ENCODE results near the gene POLR3GL. TPM values are rescaled to one million over a fixed set of nuclear protein-coding genes. Genes with fewer than 3 reads are reported as not detected.

The POLR3GL gene
- total RNA-seq, 2 experiments from 2014 or later: 27.3 to 30.9 TPM

DNA sequence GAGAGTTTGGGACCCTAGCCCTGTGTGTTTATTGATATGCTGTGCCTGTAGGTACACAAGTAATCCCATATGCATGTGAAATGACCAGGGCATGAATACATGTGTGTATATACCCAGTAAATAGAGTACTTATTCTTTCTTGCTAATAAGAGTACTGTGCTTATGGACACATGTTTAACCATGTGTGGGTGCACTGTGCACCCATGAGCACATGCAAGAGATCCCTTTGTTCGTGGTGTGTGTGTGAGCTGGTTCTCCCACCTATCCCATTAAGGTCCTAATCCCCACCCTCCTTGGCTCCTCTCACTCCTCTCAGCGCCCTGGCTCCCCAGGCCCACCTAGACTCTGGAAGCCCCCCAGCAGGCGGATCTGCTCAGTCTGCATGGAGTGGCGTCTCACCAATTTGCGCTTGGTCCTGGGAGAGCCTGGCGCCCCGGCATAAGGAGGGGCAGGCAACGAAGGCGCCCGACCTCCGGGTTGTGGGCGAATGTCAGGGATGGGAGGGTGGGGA lies 4.5 kb upstream of the POLR3GL start:
- DNase-seq: no peak
- H3K27ac Mint-ChIP-seq: no peak overlapping the region
- ChIA-PET CTCF (no interaction called here), POLR2A (interaction anchor here (0.8 to 6.2 kb wide), 2 partner anchors 33 to 132 kb away, joined by 4 to 62 read pairs; partner anchors contain the start of gene RBM8A)
- intact Hi-C loops (cut with micrococcal nuclease): loop anchor here (2.0 to 5.0 kb wide), 2 partner anchors 101 to 133 kb away; partner anchors contain the start of gene PIAS3
- peak overlapping the region; percentile 91 for H3K4me3 Mint-ChIP-seq
- H3K4me1 Mint-ChIP-seq (ENCODE audit: low read depth): peaks cover 53% of the 10 kb centered on the region
- H3K9me3 Mint-ChIP-seq: no peaks in the 10 kb centered on the region
- no peaks in the 10 kb centered on the region for H3K27me3 Mint-ChIP-seq
- peaks cover 1% of the 10 kb centered on the region for H3K36me3 Mint-ChIP-seq

DNA sequence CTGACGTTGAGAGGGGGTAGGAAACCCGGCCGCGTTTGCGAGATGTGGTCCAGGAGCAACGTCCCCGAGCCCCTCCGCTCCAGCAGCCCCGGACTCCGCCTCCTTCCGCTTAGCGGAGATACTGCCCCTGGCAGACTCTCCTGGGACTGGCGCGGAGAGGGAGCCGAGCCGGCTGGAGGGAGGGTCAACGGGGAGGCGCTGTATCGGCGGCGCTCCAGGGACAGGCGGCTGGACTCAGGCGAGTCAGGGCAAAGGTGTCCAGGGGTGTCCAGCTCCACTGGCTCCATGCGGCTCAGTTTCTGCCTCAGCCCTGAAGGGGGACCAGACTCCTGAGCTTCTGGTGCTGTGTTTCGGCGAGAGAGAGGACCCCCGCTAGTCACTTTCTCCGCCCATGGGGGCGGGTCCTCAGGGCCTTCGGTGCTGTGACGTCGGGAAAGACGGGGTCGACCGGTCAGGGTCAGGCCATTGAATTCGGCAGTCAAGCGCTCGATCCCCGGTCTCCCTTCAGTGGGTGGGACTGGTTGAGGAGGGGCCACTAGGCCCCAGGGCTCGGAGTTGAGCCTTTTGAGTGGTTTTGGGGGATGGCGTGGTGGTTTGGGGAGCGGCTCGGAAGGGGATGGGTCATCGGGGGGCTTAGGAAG lies 3.9 kb upstream of the POLR3GL start:
- intact Hi-C loops (cut with micrococcal nuclease): no loop called here
- POLR2A ChIA-PET: interaction anchor here (6.2 kb wide), 1 partner anchor 33 kb away, joined by 62 read pairs; the partner anchor contains the start of gene RBM8A
- Mint-ChIP-seq H3K27ac (peak overlapping the region; percentile 75), H3K27me3 (no peaks in the 10 kb centered on the region), H3K4me3 (peak overlapping the region; percentile 91), H3K36me3 (peaks cover 1% of the 10 kb centered on the region), H3K4me1 (ENCODE audit: low read depth) (peaks cover 51% of the 10 kb centered on the region), H3K9me3 (no peaks in the 10 kb centered on the region)
- DNase-seq: peak; percentile 66
- CTCF ChIA-PET: no interaction called here

DNA sequence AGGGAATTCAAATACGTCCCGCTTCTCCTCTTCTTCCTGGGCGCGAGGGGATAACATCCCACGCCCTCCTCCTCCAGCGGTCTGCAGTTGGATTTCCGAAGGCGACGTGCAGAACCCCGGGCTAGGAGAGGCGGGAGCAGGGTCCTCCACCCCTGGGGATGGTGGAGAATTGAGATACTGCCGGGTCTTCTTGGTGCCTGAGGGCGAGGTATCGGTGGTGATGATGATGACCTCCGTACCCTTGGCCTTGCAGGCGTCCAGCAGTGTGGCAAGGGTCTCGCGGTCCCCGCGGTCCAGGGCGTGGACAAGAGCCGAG lies 3.4 kb upstream of the POLR3GL start:
- peaks cover 1% of the 10 kb centered on the region for H3K36me3 Mint-ChIP-seq
- no peaks in the 10 kb centered on the region for H3K9me3 Mint-ChIP-seq
- H3K27ac Mint-ChIP-seq: peak overlapping the region; percentile 75
- peak overlapping the region; percentile 91 for H3K4me3 Mint-ChIP-seq
- ChIA-PET CTCF (interaction anchor here (6.1 kb wide), 1 partner anchor 17 kb away, joined by 62 read pairs; no protein-coding TSS in a partner anchor), POLR2A (interaction anchor here (6.2 kb wide), 1 partner anchor 34 kb away, joined by 62 read pairs; the partner anchor contains the start of gene RBM8A)
- no peaks in the 10 kb centered on the region for H3K27me3 Mint-ChIP-seq
- DNase-seq: no peak
- H3K4me1 Mint-ChIP-seq (ENCODE audit: low read depth): peaks cover 46% of the 10 kb centered on the region
- intact Hi-C loops (cut with micrococcal nuclease): no loop called here

DNA sequence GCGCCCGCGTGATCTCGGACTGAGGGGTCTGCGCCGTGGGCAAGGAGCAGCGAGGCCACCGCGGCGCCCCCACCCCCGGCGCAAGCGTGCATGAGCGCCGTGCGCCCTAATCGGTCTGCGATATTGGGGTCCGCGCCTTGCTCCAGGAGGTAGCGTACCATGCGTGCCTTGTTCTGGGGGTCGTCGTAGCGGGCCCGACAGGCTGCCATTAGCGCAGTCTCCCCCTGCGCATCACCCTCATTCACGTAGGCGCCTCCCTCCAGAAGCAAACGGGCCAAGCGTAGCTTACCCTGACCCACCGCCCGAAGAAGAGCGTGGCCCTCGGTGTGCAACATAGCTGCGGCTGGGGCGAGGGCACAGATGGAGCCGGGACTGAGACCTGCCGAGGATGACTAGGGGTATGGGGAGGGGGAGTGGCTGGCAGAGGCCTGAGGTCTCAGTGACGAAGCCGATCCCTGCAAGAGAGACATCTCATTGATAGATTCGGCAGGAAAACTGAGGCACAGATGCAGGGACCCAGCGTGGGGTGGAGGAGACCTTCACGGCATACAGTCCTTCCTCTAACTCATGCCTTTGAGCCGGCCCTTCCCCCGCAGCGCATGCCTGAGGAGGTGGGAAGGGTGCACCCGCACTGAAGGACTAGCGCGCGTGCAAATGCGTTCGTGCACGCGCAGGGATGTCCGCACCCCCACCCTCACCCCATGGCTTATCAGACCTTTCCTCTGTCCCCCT lies 2.9 kb upstream of the POLR3GL start:
- peaks cover 44% of the 10 kb centered on the region for H3K4me1 Mint-ChIP-seq (ENCODE audit: low read depth)
- DNase-seq: peak; percentile 76
- intact Hi-C loops (cut with micrococcal nuclease): no loop called here
- CTCF ChIA-PET: interaction anchor here (1.0 to 6.1 kb wide), 3 partner anchors 17 to 46 kb away, joined by 4 to 62 read pairs (median 5); partner anchors contain the start of gene RBM8A
- peaks cover 1% of the 10 kb centered on the region for H3K36me3 Mint-ChIP-seq
- no peaks in the 10 kb centered on the region for H3K9me3 Mint-ChIP-seq
- no peaks in the 10 kb centered on the region for H3K27me3 Mint-ChIP-seq
- POLR2A ChIA-PET: interaction anchor here (0.8 to 6.2 kb wide), 2 partner anchors 16 to 34 kb away, joined by 3 to 62 read pairs; partner anchors contain the start of gene RBM8A
- peak overlapping the region; percentile 91 for H3K4me3 Mint-ChIP-seq
- peak overlapping the region; percentile 84 for H3K27ac Mint-ChIP-seq

DNA sequence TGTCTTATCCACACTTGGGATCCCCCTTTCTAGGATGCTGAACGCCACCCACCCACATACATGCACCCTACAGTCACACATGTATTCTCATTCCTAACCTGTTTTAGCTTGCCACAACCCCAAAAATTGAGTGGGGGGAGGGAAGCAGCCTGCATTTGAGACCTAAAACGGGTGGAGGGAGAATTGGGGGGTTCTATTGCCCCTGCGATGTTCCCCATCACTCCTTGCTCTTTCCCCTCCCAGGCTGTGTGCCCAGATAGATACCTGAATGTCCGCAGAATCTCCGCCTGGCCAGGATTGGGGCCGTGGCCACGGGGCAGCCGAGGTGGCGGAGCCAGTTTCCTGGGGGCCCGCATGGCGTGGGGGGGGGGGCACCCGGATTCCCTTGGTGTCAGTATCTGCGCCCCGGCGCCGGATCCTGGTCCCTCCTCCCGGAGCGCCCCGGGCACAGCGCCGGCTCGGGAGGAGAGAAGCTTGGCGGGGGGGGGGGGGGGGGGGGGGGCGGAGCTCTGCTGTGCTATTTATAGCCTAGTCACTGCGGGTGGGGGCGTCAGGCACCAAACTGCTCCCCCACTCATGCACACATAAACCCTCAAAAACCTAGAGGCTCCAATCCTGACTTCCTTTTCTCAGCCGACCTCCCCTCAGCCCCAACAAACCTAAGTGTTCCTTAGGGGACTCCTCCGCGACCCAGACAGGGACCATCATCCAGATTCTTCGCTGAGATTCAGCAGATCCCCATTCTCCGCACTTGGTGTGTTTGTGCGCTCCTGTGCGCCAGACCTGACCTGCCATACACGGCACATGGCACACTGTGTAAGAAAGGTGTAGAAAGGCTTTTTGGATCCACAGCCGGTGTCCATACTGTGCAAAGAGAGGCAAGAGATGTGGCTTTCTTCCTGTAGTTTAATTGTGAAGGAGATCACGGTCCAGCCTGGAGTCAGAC lies 2.1 kb upstream of the POLR3GL start:
- intact Hi-C loops (cut with micrococcal nuclease): no loop called here
- Mint-ChIP-seq H3K4me1 (ENCODE audit: low read depth) (peaks cover 42% of the 10 kb centered on the region), H3K36me3 (peaks cover 1% of the 10 kb centered on the region), H3K27ac (peak overlapping the region; percentile 95), H3K9me3 (peaks cover 7% of the 10 kb centered on the region), H3K27me3 (no peaks in the 10 kb centered on the region), H3K4me3 (peak overlapping the region; percentile 98)
- POLR2A ChIA-PET: interaction anchor here (0.8 to 6.2 kb wide), 7 partner anchors 15 to 90 kb away, joined by 3 to 62 read pairs (median 6); partner anchors contain the start of gene RBM8A
- peak; percentile 55 for DNase-seq
- CTCF ChIA-PET: interaction anchor here (0.7 to 6.1 kb wide), 7 partner anchors 16 to 117 kb away, joined by 3 to 62 read pairs (median 5); partner anchors contain the start of genes NUDT17, PIAS3 and RBM8A

DNA sequence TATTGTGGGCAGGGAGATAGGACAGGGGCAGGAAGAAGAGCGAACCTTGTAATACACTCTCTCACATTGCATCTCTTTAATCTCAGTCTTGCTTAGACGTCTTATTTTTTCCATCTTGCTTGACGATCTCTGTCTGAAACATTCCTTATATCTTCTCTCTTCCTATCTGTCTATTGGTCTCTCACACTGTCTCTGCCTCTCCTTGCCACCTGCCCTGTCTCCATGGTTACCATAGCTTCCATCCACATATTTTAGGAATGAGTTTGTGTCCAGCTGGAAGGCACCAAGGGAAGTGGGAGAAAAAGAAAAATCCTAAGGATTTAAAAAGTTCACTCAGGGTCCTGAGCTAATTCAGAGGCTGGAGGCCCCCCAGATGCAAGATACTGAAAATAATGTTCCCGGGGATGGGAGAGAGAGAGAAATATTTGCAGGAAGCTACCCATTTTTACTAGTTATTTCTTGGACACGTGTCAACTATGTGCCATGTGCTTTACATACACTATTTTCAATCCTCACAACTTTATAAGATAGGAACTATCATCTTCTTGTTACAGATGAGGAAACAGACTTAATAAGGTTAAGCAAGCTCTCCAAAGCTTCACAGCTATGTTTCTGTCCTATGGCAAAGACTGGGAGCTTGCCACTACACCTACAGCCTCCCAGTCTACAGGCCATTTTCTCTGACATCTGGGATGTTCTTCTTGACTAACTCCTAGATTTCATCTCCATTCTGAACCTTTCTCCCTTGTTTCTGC lies 1.0 kb upstream of the POLR3GL start:
- peaks cover 39% of the 10 kb centered on the region for H3K4me1 Mint-ChIP-seq (ENCODE audit: low read depth)
- intact Hi-C loops (cut with micrococcal nuclease): loop anchor here (1.0 kb wide), 4 partner anchors 14 to 72 kb away; partner anchors contain the start of genes PEX11B and TXNIP
- H3K9me3 Mint-ChIP-seq: peaks cover 9% of the 10 kb centered on the region
- ChIA-PET POLR2A (interaction anchor here (0.8 to 6.2 kb wide), 14 partner anchors 16 to 498 kb away, joined by 3 to 62 read pairs (median 8); partner anchors contain the start of genes PEX11B, PIAS3, RBM8A and TXNIP), CTCF (interaction anchor here (1.0 to 6.1 kb wide), 12 partner anchors 14 to 119 kb away, joined by 3 to 62 read pairs (median 5); partner anchors contain the start of genes ITGA10, NUDT17, PEX11B and PIAS3)
- no peaks in the 10 kb centered on the region for H3K27me3 Mint-ChIP-seq
- peak overlapping the region; percentile 95 for H3K27ac Mint-ChIP-seq
- no peak for DNase-seq
- H3K36me3 Mint-ChIP-seq: peaks cover 4% of the 10 kb centered on the region
- H3K4me3 Mint-ChIP-seq: peak overlapping the region; percentile 98

DNA sequence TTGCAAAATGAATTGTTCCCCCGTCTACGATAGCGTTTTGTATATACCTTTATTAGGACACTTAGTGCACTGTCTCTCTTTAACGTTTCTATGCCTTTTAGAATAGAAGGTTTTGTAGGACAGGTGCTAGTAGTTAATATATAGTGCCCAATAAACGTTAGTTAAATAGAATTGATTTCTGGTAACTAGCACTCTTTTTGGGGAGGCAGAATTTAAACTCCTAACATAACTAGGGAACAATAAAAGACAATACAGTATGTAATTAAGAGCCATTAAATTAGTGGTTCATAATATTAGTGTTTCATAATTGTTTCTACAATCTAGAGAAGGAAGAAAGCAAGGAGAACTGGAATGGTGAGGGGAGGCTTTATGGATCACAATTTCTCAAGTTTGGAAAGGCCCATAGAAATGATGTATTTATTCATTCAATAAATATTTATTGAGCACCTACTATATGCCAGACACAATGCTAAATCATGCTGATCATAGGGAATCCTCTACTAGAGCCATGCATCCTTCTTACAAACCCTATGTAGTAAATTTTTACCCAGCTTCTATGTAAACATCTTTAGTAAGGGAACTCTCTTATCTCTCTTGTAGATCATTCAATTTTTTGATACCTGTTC lies 742 bp downstream of the POLR3GL start:
- Mint-ChIP-seq H3K4me3 (peak overlapping the region; percentile 98), H3K27me3 (no peaks in the 10 kb centered on the region), H3K4me1 (ENCODE audit: low read depth) (peaks cover 25% of the 10 kb centered on the region), H3K36me3 (peaks cover 4% of the 10 kb centered on the region), H3K9me3 (peaks cover 9% of the 10 kb centered on the region), H3K27ac (peak overlapping the region; percentile 95)
- ChIA-PET CTCF (interaction anchor here (0.6 to 6.1 kb wide), 12 partner anchors 13 to 120 kb away, joined by 3 to 62 read pairs (median 5); partner anchors contain the start of genes ITGA10, NUDT17 and RBM8A), POLR2A (interaction anchor here (1.0 to 6.2 kb wide), 16 partner anchors 12 to 141 kb away, joined by 3 to 62 read pairs (median 7); partner anchors contain the start of genes PEX11B, PIAS3, POLR3C and RBM8A)
- no peak for DNase-seq
- intact Hi-C loops (cut with micrococcal nuclease): no loop called here

DNA sequence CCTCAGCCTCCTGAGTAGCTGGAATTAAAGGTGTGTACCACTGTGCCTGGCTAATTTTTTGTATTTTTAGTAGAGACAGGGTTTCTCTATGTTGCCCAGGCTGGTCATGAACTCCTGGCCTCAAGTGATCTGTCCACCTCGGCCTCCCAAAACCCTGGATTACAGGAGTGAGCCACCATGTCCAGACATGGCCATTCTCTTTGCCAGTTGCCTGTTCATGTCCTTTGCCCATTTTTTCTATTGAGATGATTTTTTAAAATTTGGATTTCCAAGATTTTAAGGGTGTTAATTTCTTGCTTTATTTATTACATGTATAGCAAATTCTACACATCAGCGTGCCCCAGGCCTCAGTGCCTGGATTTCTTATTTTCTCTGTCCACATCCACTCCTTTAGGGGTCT lies 2.8 kb downstream of the POLR3GL start:
- Mint-ChIP-seq H3K9me3 (peaks cover 9% of the 10 kb centered on the region), H3K4me1 (ENCODE audit: low read depth) (peaks cover 19% of the 10 kb centered on the region), H3K36me3 (peaks cover 4% of the 10 kb centered on the region), H3K27ac (no peak overlapping the region), H3K27me3 (no peaks in the 10 kb centered on the region), H3K4me3 (no peak overlapping the region)
- ChIA-PET POLR2A (no interaction called here), CTCF (interaction anchor here (1.0 to 6.1 kb wide), 5 partner anchors 10 to 40 kb away, joined by 3 to 62 read pairs (median 5); no protein-coding TSS in a partner anchor)
- intact Hi-C loops (cut with micrococcal nuclease): no loop called here
- DNase-seq: no peak

DNA sequence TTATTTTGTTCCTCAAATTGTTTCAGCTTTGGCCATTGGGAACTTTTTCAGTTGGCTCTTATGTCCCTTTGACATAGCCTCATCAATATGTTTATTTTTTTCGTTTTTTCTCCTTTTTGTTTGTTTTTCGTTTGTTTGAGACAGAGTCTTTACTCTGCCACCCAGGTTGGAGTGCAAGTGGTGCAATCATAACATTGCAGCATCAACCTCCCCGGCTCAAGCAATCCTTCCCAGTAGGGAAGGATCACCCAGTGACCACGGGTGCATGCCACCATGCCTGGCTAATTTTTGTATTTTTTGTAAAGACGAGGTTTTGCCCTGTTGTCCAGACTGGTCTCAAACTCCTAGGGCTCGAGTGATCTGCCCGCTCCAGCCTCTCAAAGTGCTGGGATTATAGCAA lies 8.1 kb downstream of the POLR3GL start:
- ChIA-PET POLR2A (interaction anchor here (0.8 kb wide), 2 partner anchors 8 to 54 kb away, joined by 3 read pairs; partner anchors contain the start of genes ANKRD34A, PEX11B and POLR3GL), CTCF (interaction anchor here (0.8 to 1.3 kb wide), 4 partner anchors 35 to 47 kb away, joined by 3 to 4 read pairs (median 3); no protein-coding TSS in a partner anchor)
- H3K27ac Mint-ChIP-seq: no peak overlapping the region
- intact Hi-C loops (cut with micrococcal nuclease): no loop called here
- no peak overlapping the region for H3K4me3 Mint-ChIP-seq
- H3K4me1 Mint-ChIP-seq (ENCODE audit: low read depth): peaks cover 10% of the 10 kb centered on the region
- no peak for DNase-seq
- no peaks in the 10 kb centered on the region for H3K27me3 Mint-ChIP-seq
- H3K36me3 Mint-ChIP-seq: peaks cover under 1% of the 10 kb centered on the region
- peaks cover under 1% of the 10 kb centered on the region for H3K9me3 Mint-ChIP-seq

DNA sequence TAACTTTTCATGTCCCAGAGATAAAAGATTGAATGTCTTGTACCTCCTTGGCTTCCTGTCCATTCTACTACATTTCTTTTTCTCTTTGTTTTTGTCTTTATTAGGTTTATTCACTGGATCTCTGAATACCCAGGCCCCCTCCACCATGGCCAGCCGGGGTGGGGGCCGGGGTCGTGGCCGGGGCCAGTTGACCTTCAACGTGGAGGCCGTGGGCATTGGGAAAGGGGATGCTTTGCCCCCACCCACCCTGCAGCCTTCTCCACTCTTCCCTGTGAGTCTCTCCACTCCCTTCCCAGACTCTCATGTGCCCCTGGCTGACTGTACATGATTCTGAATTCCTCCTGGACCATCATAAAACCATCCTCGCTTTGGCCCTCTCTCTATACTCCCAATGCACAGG lies 10.2 kb downstream of the POLR3GL start:
- ChIA-PET CTCF (interaction anchor here (8.5 kb wide), 1 partner anchor 35 kb away, joined by 222 read pairs; no protein-coding TSS in a partner anchor), POLR2A (no interaction called here)
- Mint-ChIP-seq H3K4me1 (ENCODE audit: low read depth) (peaks cover 10% of the 10 kb centered on the region), H3K9me3 (no peaks in the 10 kb centered on the region), H3K27me3 (no peaks in the 10 kb centered on the region), H3K36me3 (no peaks in the 10 kb centered on the region), H3K4me3 (no peak overlapping the region), H3K27ac (no peak overlapping the region)
- DNase-seq: no peak
- intact Hi-C loops (cut with micrococcal nuclease): loop anchor here (5.0 kb wide), 1 partner anchor 117 kb away; the partner anchor contains the start of gene PIAS3

Measured in activated CD4-positive, alpha-beta memory T cell treated with anti-CD3 and anti-CD28 coated beads for 36 hours (primary cell).